ENCODE data around the gene TCF25. TPM values are rescaled to one million over a fixed set of nuclear protein-coding genes. Genes with fewer than 3 reads are reported as not detected.
"Not testable (repeated sequence)": the region's sequence is repeated elsewhere in the genome, so short reads cannot be mapped to it uniquely, and the experiment has no call there.

The TCF25 gene
- total RNA-seq, 3 donors from 2014 or later, result 169 to 243 (median 176) TPM

DNA sequence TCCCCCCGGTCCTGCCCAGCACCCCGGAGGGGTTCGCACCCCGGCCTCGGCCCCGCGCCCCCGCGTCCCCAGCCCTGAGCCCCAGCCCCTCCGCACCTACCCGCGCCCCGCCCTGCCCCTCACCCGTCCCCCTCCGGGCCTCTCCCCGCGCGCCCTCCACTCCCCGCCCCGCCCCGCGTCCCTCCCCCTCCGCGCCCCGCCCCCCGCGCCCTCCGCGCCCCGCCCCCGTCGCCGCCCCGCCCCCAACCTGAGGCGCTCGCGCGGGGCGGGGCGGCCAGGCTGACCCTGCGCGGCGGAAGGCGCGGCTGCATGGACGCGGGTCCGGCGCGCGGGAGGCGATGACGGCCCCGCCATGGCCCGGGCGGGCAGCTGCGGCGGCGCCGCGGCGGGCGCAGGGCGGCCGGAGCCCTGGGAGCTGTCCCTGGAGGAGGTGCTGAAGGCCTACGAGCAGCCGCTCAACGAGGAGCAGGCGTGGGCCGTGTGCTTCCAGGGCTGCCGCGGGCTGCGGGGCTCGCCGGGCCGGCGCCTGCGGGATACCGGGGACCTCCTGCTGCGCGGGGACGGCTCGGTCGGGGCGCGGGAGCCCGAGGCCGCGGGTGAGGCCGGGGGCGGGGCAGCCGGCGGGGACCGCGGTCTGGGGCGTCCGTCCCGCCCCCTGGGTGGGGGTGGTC is 45.1 kb upstream of the TCF25 start, which contains the start of gene SPIRE2:
Gene SPIRE2 (plus strand): TSS at position 277 of the 671 bp plus-strand sequence. CDS start 76 bp downstream, at position 353.
- H3K27ac ChIP-seq, result peak within 1 kb of the TSS; percentile 72 to 80

DNA sequence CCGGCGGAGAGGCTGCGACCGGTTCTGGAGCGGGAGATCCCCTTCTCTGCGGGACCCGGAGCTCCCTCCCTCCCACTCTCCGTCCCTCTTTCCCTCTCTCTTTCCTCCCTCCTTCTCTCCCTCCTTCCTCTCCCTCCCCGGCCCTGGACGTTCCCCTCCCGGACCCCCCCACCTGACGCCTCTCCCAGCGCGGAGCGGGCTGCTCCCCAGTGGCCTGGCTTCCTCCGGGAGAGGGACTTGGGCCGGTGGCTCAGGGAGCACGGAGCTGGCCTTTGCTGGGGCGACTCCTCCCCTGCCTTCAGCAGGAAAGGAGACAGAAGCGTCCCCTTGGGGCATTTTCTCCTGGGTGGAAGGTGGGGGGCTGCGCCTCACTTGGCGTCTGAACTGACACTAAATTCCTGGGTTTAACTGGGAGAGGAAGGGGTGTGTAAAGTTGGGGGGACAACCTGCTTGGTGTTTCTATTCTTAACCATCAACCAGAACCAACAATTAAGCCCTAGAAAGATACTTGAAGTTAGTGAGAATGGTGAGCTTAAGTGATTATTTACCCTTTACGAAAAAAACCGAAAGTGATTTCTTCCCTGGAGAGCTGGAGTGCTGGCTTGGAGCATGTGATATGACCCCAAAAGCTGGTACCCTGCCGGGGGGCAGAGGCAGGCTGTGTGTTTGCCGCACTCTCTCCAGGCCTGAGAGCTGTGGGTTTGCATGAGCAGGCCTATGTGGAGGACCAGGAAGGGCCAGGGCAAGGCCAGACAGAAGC is 44.3 kb upstream of the TCF25 start:
- H3K4me1 ChIP-seq, result peaks cover 0 to 4% of the 10 kb centered on the region in 2 donors
- no peak for DNase-seq (ENCODE audit: low spot score in 2 of 2)
- H3K4me3 ChIP-seq, result peak overlapping the region; percentile 25 to 81 (median 71)
- TF ChIP-seq POLR2AphosphoS5 (IDR thresholded peaks at IDR 0.05), result no peak
- TF ChIP-seq POLR2A (IDR thresholded peaks at IDR 0.05), result no peak
- TF ChIP-seq, protein P1, sequence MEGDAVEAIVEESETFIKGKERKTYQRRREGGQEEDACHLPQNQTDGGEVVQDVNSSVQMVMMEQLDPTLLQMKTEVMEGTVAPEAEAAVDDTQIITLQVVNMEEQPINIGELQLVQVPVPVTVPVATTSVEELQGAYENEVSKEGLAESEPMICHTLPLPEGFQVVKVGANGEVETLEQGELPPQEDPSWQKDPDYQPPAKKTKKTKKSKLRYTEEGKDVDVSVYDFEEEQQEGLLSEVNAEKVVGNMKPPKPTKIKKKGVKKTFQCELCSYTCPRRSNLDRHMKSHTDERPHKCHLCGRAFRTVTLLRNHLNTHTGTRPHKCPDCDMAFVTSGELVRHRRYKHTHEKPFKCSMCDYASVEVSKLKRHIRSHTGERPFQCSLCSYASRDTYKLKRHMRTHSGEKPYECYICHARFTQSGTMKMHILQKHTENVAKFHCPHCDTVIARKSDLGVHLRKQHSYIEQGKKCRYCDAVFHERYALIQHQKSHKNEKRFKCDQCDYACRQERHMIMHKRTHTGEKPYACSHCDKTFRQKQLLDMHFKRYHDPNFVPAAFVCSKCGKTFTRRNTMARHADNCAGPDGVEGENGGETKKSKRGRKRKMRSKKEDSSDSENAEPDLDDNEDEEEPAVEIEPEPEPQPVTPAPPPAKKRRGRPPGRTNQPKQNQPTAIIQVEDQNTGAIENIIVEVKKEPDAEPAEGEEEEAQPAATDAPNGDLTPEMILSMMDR (IDR thresholded peaks at IDR 0.05), result no peak
- intact Hi-C loops (cut with DNase I; ENCODE audit: low total_unique reads), result no loop called here
- no peaks in the 10 kb centered on the region for H3K9me3 ChIP-seq
- peak overlapping the region; percentile 54 to 68 for H3K27ac ChIP-seq
- no peaks in the 10 kb centered on the region for H3K27me3 ChIP-seq
- H3K36me3 ChIP-seq, result no peaks in the 10 kb centered on the region

More for the DNA sequence above, 45.1 kb upstream of the TCF25 start, which contains the start of gene SPIRE2:
- Histone ChIP-seq H3K4me3 (peak within 1 kb of the TSS; percentile 38 to 81 (median 71)), H3K27me3 (no peaks in the 10 kb centered on the region), H3K36me3 (no peaks in the 10 kb centered on the region), H3K4me1 (peaks cover 0 to 4% of the 10 kb centered on the region in 2 donors), H3K9me3 (no peaks in the 10 kb centered on the region)
- TF ChIP-seq POLR2AphosphoS5 (IDR thresholded peaks at IDR 0.05) (no peak), POLR2A (IDR thresholded peaks at IDR 0.05) (no peak)
- TF ChIP-seq, protein P1 (IDR thresholded peaks at IDR 0.05), result no peak
- intact Hi-C loops (cut with DNase I; ENCODE audit: low total_unique reads), result no loop called here
- DNase-seq (ENCODE audit: low spot score in 2 of 2), result peak; percentile 52 to 69

DNA sequence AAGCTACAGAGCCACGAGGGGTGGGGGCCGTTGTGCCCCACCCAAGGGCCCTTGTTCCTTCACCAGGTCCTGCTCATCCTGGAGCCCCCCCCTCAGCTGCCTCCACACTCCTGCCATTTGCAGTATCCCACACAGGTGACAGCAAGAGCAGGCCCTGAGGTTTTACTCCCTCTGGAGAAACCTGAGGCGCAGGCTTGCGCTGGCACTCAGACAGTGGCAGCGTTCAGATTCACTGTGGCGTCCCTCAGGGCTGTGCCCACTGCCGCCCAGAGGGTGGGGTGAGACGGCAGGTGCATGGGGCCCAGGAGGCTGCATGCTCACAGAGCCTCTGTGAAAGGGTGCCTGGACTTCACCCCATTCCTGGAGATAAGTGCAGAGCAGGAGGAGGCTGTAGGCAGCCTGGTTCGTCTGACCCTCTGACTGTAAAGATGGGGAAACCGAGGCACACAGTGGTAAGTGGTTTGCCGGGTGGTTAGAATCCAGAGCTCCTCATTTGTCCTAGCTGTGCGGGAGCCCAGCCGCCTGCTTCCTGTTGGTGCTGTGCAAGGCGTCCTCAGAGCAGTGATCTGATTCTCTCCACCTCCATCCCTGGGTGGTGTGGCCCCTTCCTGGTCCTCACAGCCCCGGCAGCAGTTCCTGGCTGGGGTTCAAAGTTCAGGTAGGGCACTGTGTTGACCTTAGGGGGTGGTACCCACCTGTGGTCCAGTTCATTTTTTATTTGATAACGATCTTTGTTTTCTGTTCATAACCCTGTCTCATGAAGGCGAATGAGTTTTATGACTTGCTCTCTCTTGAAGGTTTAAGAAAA is 43.6 kb upstream of the TCF25 start:
- H3K36me3 ChIP-seq, result no peaks in the 10 kb centered on the region
- H3K9me3 ChIP-seq, result peaks cover 0 to 2% of the 10 kb centered on the region in 2 donors
- no peaks in the 10 kb centered on the region for H3K27me3 ChIP-seq
- H3K4me1 ChIP-seq, result peaks cover 0 to 4% of the 10 kb centered on the region in 2 donors
- intact Hi-C loops (cut with DNase I; ENCODE audit: low total_unique reads), result no loop called here
- TF ChIP-seq POLR2A (IDR thresholded peaks at IDR 0.05), result no peak
- no peak for DNase-seq (ENCODE audit: low spot score in 2 of 2)
- H3K4me3 ChIP-seq, result no peak overlapping the region
- no peak overlapping the region for H3K27ac ChIP-seq

DNA sequence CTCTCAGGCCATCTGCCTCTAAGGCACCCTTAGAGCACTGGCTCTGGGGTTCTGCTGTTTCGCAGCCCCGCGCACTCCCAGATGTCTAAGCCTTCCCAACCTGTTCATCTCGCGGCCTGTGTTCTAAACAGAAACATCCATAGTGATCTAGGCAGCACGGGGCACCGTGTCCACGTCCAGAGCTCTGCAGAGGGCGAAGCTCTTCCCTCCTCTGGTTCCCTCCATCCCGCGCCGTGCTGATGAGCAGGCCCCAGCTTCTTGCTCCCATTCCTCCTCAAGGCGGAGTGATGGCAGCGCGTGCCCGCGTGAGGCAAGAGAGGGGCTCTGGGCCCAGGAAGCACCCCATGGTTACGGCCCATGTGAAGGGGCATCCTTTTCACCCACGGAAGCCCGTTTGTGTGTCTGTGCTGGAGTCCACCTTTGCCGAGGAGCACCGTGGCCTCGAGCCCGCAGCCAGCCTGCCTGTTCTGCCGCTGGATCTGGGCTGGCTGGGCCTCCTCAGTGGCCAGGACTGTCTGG is 41.5 kb upstream of the TCF25 start:
- H3K27ac ChIP-seq, result no peak overlapping the region
- intact Hi-C loops (cut with DNase I; ENCODE audit: low total_unique reads), result no loop called here
- DNase-seq (ENCODE audit: low spot score in 2 of 2), result no peak
- no peak overlapping the region for H3K4me3 ChIP-seq
- peaks cover 0 to 4% of the 10 kb centered on the region in 2 donors for H3K4me1 ChIP-seq
- TF ChIP-seq POLR2AphosphoS5 (IDR thresholded peaks at IDR 0.05) (no peak), POLR2A (IDR thresholded peaks at IDR 0.05) (no peak)
- TF ChIP-seq, protein P1 (IDR thresholded peaks at IDR 0.05), result no peak
- peaks cover 0 to 5% of the 10 kb centered on the region in 2 donors for H3K9me3 ChIP-seq
- no peaks in the 10 kb centered on the region for H3K27me3 ChIP-seq
- H3K36me3 ChIP-seq, result no peaks in the 10 kb centered on the region

DNA sequence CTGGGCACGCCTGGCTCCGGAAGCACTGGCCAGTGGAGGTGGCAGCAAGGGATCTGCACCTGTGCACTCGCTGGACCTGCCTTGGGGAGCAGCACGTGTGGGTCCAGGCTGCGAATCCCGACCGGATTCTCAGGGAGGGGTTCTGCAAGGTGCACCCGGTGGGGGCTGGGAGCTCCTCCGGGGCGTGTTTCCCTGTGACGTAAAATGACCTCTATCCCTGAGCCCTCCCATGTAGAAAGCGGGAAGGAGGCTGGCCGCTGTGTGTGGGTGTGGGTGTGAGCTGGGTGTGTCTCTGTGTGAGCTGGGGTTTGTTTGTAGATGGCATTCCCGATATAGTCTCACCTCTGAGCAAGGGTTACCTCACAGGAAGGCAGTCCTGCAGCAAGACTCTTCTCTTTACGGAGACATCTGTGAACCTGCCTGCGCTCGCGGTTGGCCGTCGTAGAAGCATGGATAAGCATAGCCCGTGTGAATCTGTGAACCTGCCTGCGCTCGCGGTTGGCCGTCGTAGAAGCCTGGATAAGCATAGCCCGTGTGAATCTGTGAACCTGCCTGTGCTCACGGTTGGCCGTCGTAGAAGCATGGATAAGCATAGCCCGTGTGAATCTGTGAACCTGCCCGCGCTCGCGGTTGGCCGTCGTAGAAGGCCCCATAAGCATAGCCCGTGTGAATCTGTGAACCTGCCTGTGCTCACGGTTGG is 39.6 kb upstream of the TCF25 start:
- H3K4me3 ChIP-seq; H3K4me1 ChIP-seq; DNase-seq (ENCODE audit: low spot score in 2 of 2); intact Hi-C loops (cut with DNase I; ENCODE audit: low total_unique reads); H3K27ac ChIP-seq; H3K36me3 ChIP-seq; H3K27me3 ChIP-seq; H3K9me3 ChIP-seq: not testable (repeated sequence)

DNA sequence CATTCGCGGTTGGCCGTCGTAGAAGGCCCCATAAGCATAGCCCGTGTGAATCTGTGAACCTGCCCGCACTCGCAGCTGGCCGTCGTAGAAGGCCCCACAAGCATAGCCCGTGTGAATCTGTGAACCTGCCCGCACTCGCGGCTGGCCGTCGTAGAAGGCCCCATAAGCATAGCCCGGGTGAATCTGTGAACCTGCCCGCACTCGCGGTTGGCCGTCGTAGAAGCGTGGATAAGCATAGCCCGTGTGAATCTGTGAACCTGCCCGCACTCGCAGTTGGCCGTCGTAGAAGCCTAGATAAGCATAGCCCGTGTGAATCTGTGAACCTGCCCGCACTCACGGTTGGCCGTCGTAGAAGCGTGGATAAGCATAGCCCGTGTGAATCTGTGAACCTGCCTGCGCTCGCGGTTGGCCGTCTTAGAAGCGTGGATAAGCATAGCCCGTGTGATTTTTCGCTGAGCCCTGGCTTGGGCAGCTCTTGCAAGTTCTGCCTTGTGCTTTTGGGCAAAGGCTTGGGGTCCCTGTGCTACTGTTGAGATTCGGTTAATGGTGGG is 38.5 kb upstream of the TCF25 start:
- intact Hi-C loops (cut with DNase I; ENCODE audit: low total_unique reads); H3K27me3 ChIP-seq; DNase-seq (ENCODE audit: low spot score in 2 of 2); H3K4me3 ChIP-seq; H3K9me3 ChIP-seq; H3K36me3 ChIP-seq; H3K4me1 ChIP-seq; H3K27ac ChIP-seq: not testable (repeated sequence)

DNA sequence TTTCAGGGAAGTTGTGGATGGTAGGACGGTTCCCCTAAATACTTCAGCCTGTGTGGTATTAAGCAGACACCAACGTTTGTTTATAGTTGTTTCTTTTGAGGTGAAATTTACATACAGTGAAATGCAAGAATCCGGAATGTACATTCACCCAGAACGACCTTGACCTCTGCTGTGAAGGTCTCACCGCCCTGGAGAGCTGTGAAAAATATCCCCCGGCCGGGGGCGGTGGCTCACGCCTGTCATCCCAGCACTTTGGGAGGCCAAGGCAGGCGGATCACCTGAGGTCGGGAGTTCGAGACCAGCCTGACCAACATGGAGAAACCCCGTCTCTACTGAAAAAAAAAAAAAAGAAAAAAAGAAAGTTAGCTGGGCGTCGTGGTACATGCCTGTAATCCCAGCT is 36.9 kb upstream of the TCF25 start:
- H3K36me3 ChIP-seq; H3K4me1 ChIP-seq; H3K9me3 ChIP-seq; intact Hi-C loops (cut with DNase I; ENCODE audit: low total_unique reads); H3K27me3 ChIP-seq; DNase-seq (ENCODE audit: low spot score in 2 of 2); H3K27ac ChIP-seq; H3K4me3 ChIP-seq: not testable (repeated sequence)
